Tibial nerve (tissue), 3 donors: ENCODE data around the gene SLC19A3.

Experiments used
- CTCF ChIP-seq, 5 experiments: fragments of 200-600 bp in 3 of 5; fragments of 450-650 bp in 2 of 5; sonication (generic) in 3 of 5; IDR thresholded peaks; one replicate each; pipeline ENCODE4 v1.5.1; 2016 to 2019; ENCODE audit warnings: antibody characterized with exemption in 5 of 5, mild to moderate bottlenecking in 3 of 5, moderate library complexity in 2 of 5
- POLR2A ChIP-seq, 2 donors: fragments of 450-650 bp; IDR thresholded peaks; one replicate each; pipeline ENCODE4 v1.6.1; 2017; ENCODE audit warnings: antibody characterized with exemption in 2 of 2, mild to moderate bottlenecking in 2 of 2, moderate library complexity in 2 of 2

DNA sequence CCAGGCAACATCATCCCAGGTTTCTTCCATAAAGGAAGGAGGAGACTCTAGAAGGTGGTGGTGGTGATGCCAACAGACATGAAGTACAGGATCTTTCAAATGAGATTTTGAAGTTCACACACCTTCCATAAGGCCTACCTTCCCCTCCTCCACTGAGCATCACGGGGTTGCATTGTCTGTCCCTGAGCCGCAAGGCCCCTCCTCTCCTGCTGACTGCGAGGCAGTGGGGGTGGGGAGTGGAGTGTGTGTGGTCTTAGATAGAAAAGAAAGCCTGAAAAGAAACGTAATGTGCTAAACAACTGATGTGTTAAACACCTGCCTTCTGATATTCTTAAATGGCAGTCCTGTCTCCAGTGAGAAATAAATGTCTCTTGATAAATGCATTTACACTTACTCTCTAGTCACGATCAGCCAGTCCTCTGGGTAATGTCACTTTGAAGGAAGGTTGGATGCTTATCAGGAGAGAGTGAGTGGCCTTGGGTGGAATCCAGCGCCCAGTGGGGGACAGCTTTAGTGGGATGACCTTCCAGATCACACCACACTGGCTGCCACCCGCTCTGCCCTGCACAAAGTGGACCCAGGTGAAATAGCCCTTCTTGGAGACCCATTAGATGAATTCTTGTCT, 56.7 kb downstream of the SLC19A3 start:
- TF ChIP-seq CTCF (IDR thresholded peaks at IDR 0.05) (no peak), POLR2A (IDR thresholded peaks at IDR 0.05) (no peak)
